H1 (cell line): ENCODE measurements around the gene SAE1. TPM values are rescaled to one million over a fixed set of nuclear protein-coding genes. Genes with fewer than 3 reads are reported as not detected.

Source experiments
- ATF3 ChIP-seq: IDR thresholded peaks from 2 replicates; pipeline ENCODE4 v1.6.1; 2011; ENCODE audit warnings: low read depth, mild to moderate bottlenecking, low read length; ENCODE audit not compliant: insufficient read depth
- BACH1 ChIP-seq: IDR thresholded peaks from 2 replicates; pipeline ENCODE4 v1.6.1; 2012; ENCODE audit warnings: low read length, improper control_type of control experiment
- CEBPB ChIP-seq: IDR thresholded peaks from 2 replicates; pipeline ENCODE4 v1.6.1; 2012; ENCODE audit warnings: low read depth, low read length
- CHD2 ChIP-seq: IDR thresholded peaks from 2 replicates; pipeline ENCODE4 v1.6.1; 2012; ENCODE audit warnings: low read length, improper control_type of control experiment
- CREB1 ChIP-seq: IDR thresholded peaks from 2 replicates; pipeline ENCODE4 v1.6.1; 2012; ENCODE audit warnings: inconsistent platforms
- EGR1 ChIP-seq: IDR thresholded peaks from 2 replicates; pipeline ENCODE4 v1.6.1; 2011; ENCODE audit warnings: low read depth, low read length, borderline replicate concordance
- EZH2 ChIP-seq: fragments of 200-600 bp; sonication (generic); IDR thresholded peaks from 2 replicates; pipeline ENCODE4 v1.7.1; 2012; ENCODE audit warnings: low read depth, mild to moderate bottlenecking, moderate library complexity, low read length, inconsistent platforms; ENCODE audit not compliant: severe bottlenecking
- HDAC2 ChIP-seq, 2 experiments: fragments of 300-600 bp in 1 of 2; sonication (generic) in 1 of 2; IDR thresholded peaks; 2 replicates each; pipeline ENCODE4 v1.6.1; 2011 to 2012; ENCODE audit warnings: low read depth in 2 of 2, low read length in 2 of 2, mild to moderate bottlenecking in 2 of 2, moderate library complexity in 2 of 2, borderline replicate concordance in 1 of 2, inconsistent platforms in 1 of 2
- HDAC6 ChIP-seq: IDR thresholded peaks from one replicate; pipeline ENCODE4 v1.7.1; 2012; ENCODE audit warnings: low read depth, mild to moderate bottlenecking, inconsistent platforms, low read length, moderate library complexity
- KDM1A ChIP-seq: fragments of 200-600, 300-600 bp; sonication (generic); IDR thresholded peaks from 2 replicates; pipeline ENCODE4 v1.7.1; 2016; ENCODE audit warnings: mild to moderate bottlenecking, low read length, borderline replicate concordance
- KDM5A ChIP-seq: fragments of 200-600 bp; IDR thresholded peaks from 2 replicates; pipeline ENCODE4 v1.7.1; 2012; ENCODE audit warnings: mild to moderate bottlenecking, low read length, inconsistent platforms, mixed read lengths
- PHF8 ChIP-seq: fragments of 200-600 bp; sonication (generic); conservative IDR thresholded peaks from 2 replicates; pipeline ENCODE4 v1.7.1; 2012; ENCODE audit warnings: low read depth, mild to moderate bottlenecking, inconsistent platforms, low read length, moderate library complexity
- RAD21 ChIP-seq, 2 experiments: IDR thresholded peaks in 1 of 2; conservative IDR thresholded peaks in 1 of 2; 2 replicates each; pipeline ENCODE4 v1.6.1; 2011; ENCODE audit warnings: low read depth in 2 of 2, low read length in 2 of 2, improper control_type of control experiment in 1 of 2, inconsistent platforms in 1 of 2, mild to moderate bottlenecking in 1 of 2, moderate library complexity in 1 of 2
- RBBP5 ChIP-seq: IDR thresholded peaks from 2 replicates; pipeline ENCODE4 v1.7.1; 2012; ENCODE audit warnings: low read depth, mild to moderate bottlenecking, inconsistent platforms, low read length, moderate library complexity, borderline replicate concordance
- RXRA ChIP-seq: IDR thresholded peaks from 2 replicates; pipeline ENCODE4 v1.6.1; 2011; ENCODE audit warnings: low read depth, mild to moderate bottlenecking, low read length, moderate library complexity; ENCODE audit not compliant: insufficient read depth
- SAP30 ChIP-seq: fragments of 300-600 bp; sonication (generic); IDR thresholded peaks from 2 replicates; pipeline ENCODE4 v1.7.1; 2012; ENCODE audit warnings: low read length, moderate library complexity, mild to moderate bottlenecking, inconsistent platforms; ENCODE audit not compliant: insufficient read depth, insufficient replicate concordance
- SIN3A ChIP-seq, 2 experiments: IDR thresholded peaks in 1 of 2; conservative IDR thresholded peaks in 1 of 2; 2 replicates each; pipeline ENCODE4 v1.6.1; 2011 to 2012; ENCODE audit warnings: low read length in 2 of 2, improper control_type of control experiment in 1 of 2, low read depth in 1 of 2, mild to moderate bottlenecking in 1 of 2
- SP1 ChIP-seq: IDR thresholded peaks from 2 replicates; pipeline ENCODE4 v1.6.1; 2011; ENCODE audit warnings: low read depth, low read length
- SP2 ChIP-seq: IDR thresholded peaks from 2 replicates; pipeline ENCODE4 v1.6.1; 2012; ENCODE audit warnings: mild to moderate bottlenecking, low read length, inconsistent platforms
- SP4 ChIP-seq: IDR thresholded peaks from 2 replicates; pipeline ENCODE4 v1.6.1; 2012; ENCODE audit warnings: low read length, inconsistent platforms
- SRF ChIP-seq: IDR thresholded peaks from 2 replicates; pipeline ENCODE4 v1.6.1; 2011; ENCODE audit warnings: mild to moderate bottlenecking, low read depth, low read length, moderate library complexity
- TAF1 ChIP-seq: IDR thresholded peaks from 2 replicates; pipeline ENCODE4 v1.6.1; 2011; ENCODE audit warnings: mild to moderate bottlenecking, low read depth, low read length
- TAF7 ChIP-seq: optimal IDR thresholded peaks from 2 replicates; pipeline ENCODE3; 2011; ENCODE audit warnings: low read depth, mild to moderate bottlenecking, inconsistent platforms, low read length, moderate library complexity, borderline replicate concordance
- YY1 ChIP-seq: IDR thresholded peaks from 2 replicates; pipeline ENCODE4 v1.6.1; 2011; ENCODE audit warnings: low read depth, mild to moderate bottlenecking, low read length
- polyA plus RNA-seq, 7 experiments: library from polyadenylated mRNA; depleted of rRNA in 3 of 7; stranded (reverse) in 5 of 7; unstranded in 2 of 7; fragments of >200 nt in 5 of 7; fragments of 200-250 nt in 2 of 7; gene quantifications; 1 replicate in 5 of 7; 2 replicates in 1 of 7; 4 replicates in 1 of 7; pipeline versions ENCODE4 v1.2.1 to v1.2.3, GENCODE V29; 2011 to 2013; ENCODE audit warnings: missing spikeins in 2 of 7, mixed read lengths in 2 of 7
- total RNA-seq: library from RNA; stranded (reverse); fragmentation: NEBNext Ultra II Directional; extraction: Animal tissue kit (Norgen Biotek cat#: 25700); gene quantifications from 2 replicates; pipeline ENCODE4 v1.2.1, GENCODE V29; 2021

The SAE1 gene
- total and polyA plus RNA-seq, 2 of the 8 experiments (the other 6 are each of a cell fraction or from before 2014, with no cell fraction given) = 213 to 268 TPM

DNA sequence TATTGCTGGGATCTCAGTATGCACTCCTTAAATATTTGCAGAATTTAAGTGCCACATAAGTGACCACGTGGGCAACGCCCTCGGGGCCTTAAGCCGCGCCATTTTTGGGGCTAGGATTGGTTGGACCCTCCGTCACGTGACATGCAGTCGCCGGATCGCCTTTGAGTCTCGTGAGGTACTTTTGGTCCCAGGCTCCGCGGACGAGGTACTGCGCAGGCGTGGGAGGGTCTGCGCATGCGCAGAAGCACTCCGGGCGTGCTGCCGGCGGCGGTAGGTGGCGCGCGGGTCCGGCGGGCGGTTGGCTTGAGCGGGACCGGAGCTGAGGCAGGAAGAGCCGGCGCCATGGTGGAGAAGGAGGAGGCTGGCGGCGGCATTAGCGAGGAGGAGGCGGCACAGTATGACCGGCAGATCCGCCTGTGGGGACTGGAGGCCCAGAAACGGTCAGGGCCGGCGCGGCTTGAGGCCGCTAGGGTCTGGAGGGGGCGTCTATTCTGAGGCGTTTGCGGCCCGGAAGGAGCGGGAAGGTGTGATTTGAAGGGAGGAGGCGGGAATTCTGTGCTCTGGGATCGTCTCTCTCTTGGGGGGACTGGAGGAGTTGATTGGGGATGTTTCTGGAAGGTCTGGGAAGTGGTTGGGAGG is at the start of gene SAE1 (continued):
- TF ChIP-seq SP1 = 0 out of 2 replicates have a peak, but pooled peaks have one; percentile 49
- peak; percentile 40; the same call in 1 of the 2 replicates for TF ChIP-seq EGR1
- 0 out of 2 replicates have a peak, but pooled peaks have one; percentile 11 for TF ChIP-seq KDM5A
- TF ChIP-seq CEBPB = no peak
- no peak for TF ChIP-seq SAP30
- TF ChIP-seq SRF = peak; percentile 58; the same call in 1 of the 2 replicates
- TF ChIP-seq SP4 = peak; percentile 82; the same call in 1 of the 2 replicates
- no peak for TF ChIP-seq SP2
- TF ChIP-seq BACH1 = no peak
- no peak for TF ChIP-seq RXRA
- peak; percentile 96 for TF ChIP-seq ATF3
- TF ChIP-seq YY1 = peak; percentile 80
- TF ChIP-seq HDAC2 (IDR thresholded peaks at IDR 0.05; ENCODE audit: borderline replicate concordance in 1 of 2, low read depth in 2 of 2, low read length in 2 of 2) = peak in 1 of 2 experiments; percentile 19; a peak in 1 of 4 replicates
- peak; percentile 38 to 41; a peak in 2 of 4 replicates for TF ChIP-seq RAD21 (IDR thresholded peaks at IDR 0.05 in 1 of 2, conservative IDR thresholded peaks at IDR 0.05 in 1 of 2; ENCODE audit: low read depth in 2 of 2, low read length in 2 of 2)
- TF ChIP-seq CHD2 = peak; percentile 63; the same call in 1 of the 2 replicates
- no peak for TF ChIP-seq RBBP5
- TF ChIP-seq KDM1A = no peak
- TF ChIP-seq SIN3A (conservative IDR thresholded peaks at IDR 0.05 in 1 of 2, IDR thresholded peaks at IDR 0.05 in 1 of 2; ENCODE audit: low read depth in 1 of 2, low read length in 2 of 2) = no peak
- no peak for TF ChIP-seq CREB1
- TF ChIP-seq TAF7 = peak; percentile 94
- peak; percentile 91 for TF ChIP-seq PHF8
- peak; percentile 92 for TF ChIP-seq TAF1
- no peak for TF ChIP-seq EZH2
- no peak for TF ChIP-seq HDAC6
